Thoracic aorta (tissue), 2 donors: ENCODE results near the gene USP40. TPM values are rescaled to one million over a fixed set of nuclear protein-coding genes. Genes with fewer than 3 reads are reported as not detected.

ENCODE experiments used
- ATAC-seq: fragments of 150-250 bp; one replicate; pipeline ENCODE4 v1.8.0; 2017; ENCODE audit warnings: low read depth; ENCODE audit not compliant: insufficient number of reproducible peaks, low FRiP score
- DNase-seq: peaks from one replicate; pipeline ENCODE4 v3.0.0-alpha.2; 2020; ENCODE audit warnings: low spot score
- H3K27ac ChIP-seq, 2 donors: fragments of 200-600 bp; sonication (generic); 1 replicate in 1 of 2; 2 replicates in 1 of 2; pipeline ENCODE4 v1.5.1; 2016; ENCODE audit warnings: mild to moderate bottlenecking in 2 of 2, moderate library complexity in 2 of 2
- H3K27me3 ChIP-seq: fragments of 200-600 bp; sonication (generic); replicated peaks from 2 replicates; pipeline ENCODE4 v1.6.0; 2016; ENCODE audit warnings: mild to moderate bottlenecking; ENCODE audit not compliant: insufficient read depth
- H3K36me3 ChIP-seq: fragments of 200-600 bp; sonication (generic); one replicate; pipeline ENCODE4 v1.5.1; 2016
- H3K4me1 ChIP-seq, 2 donors: fragments of 200-600 bp; sonication (generic); 1 replicate in 1 of 2; 2 replicates in 1 of 2; pipeline versions ENCODE4 v1.5.1 to v1.6.0; 2016; ENCODE audit warnings: low read depth in 2 of 2, mild to moderate bottlenecking in 1 of 2; ENCODE audit not compliant: control insufficient read depth in 1 of 2
- H3K4me3 ChIP-seq: fragments of 200-600 bp; sonication (generic); 2 replicates; pipeline ENCODE4 v1.5.1; 2016; ENCODE audit warnings: mild to moderate bottlenecking
- H3K9me3 ChIP-seq: fragments of 200-600 bp; sonication (generic); 2 replicates; pipeline ENCODE4 v1.5.1; 2016
- total RNA-seq, 2 donors: library from RNA; depleted of rRNA; stranded (reverse); fragments of >200 nt; gene quantifications; one replicate each; pipeline versions ENCODE4 v1.1.0 to v1.2.3, GENCODE V29; 2016
- TF ChIP-seq, protein P1 (sequence below): fragments of 200-600 bp; sonication (generic); IDR thresholded peaks from one replicate; pipeline ENCODE4 v1.5.1; 2019; ENCODE audit warnings: antibody characterized with exemption

Gene USP40
- total RNA-seq, 2 donors from 2014 or later: 23.3 to 30.0 TPM

DNA sequence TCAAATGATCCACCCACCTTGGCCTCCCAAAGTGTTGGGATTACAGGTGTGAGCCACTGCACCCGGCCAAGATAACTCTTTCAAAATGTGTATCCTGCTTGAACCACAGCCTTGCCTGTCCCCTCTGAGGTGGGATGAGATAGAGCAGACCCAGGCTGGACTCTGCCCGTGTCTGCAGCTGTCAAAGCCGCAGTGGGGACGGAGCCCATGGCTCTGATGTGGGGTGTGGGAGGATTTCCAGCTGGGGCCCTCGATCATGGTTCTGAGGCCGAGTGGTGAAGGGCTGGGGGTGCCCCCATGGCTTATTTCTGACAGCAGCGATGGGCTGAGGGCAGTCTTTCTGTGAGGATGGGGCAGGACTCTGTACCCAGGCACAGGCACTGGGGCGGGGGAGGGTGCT lies 107.8 kb downstream of the USP40 start:
- Histone ChIP-seq H3K9me3 (no peaks in the 10 kb centered on the region), H3K27me3 (no peaks in the 10 kb centered on the region), H3K27ac (no peak overlapping the region), H3K36me3 (peaks cover 78% of the 10 kb centered on the region), H3K4me3 (no peak overlapping the region), H3K4me1 (no peaks in the 10 kb centered on the region)
- DNase-seq (no peak), ATAC-seq (no peak)
- TF ChIP-seq, protein P1, sequence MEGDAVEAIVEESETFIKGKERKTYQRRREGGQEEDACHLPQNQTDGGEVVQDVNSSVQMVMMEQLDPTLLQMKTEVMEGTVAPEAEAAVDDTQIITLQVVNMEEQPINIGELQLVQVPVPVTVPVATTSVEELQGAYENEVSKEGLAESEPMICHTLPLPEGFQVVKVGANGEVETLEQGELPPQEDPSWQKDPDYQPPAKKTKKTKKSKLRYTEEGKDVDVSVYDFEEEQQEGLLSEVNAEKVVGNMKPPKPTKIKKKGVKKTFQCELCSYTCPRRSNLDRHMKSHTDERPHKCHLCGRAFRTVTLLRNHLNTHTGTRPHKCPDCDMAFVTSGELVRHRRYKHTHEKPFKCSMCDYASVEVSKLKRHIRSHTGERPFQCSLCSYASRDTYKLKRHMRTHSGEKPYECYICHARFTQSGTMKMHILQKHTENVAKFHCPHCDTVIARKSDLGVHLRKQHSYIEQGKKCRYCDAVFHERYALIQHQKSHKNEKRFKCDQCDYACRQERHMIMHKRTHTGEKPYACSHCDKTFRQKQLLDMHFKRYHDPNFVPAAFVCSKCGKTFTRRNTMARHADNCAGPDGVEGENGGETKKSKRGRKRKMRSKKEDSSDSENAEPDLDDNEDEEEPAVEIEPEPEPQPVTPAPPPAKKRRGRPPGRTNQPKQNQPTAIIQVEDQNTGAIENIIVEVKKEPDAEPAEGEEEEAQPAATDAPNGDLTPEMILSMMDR: no peak

DNA sequence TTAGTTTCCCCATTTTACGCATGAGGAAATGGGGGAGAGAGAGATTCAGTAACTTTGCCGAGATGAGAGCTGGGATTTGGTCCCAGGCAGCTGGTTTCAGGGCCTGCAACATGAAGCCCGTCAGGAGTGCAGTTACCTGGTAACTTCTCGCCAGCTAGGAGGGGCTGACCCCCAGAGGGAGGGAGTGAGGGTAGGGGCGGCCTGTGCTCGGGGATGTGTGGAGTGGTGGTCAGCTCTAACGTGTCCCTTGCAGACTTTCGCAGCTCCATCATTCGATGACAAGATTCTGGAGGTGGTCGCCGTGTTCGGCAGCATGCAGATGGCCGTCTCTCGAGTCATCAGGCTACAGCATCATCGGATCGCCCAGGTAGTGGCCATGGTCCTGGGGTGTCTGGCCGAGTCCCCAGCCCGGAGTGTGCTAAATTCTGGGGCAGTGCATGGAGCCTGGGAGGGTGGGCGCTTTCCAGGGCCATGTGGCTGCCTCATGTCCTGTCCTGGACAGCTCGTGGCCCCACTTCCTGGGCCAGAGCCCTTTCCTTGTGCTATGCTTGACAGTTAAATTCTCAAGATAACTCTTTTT lies 108.5 kb downstream of the USP40 start:
- TF ChIP-seq, protein P1: no peak

DNA sequence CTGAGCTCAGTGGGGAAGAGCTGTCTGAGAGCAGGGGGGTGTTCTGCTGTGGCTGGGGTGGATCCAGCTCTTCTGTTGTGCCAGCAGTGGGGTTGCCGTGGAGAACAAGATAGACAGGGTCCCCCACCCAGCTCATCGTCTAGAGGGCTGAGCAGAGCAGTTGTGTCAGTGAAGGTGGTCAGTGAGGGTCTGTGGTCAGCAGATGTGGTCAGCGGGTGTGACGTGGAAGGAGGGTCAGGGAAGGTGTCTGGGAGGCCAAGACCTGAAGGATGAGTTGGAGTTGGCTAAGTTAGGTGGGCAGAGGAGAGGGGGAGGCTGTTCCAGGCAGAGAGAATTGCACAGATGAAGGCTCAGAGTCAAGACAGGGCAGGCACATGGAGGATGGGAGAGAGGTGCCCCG lies 109.2 kb downstream of the USP40 start:
- H3K27me3 ChIP-seq: no peaks in the 10 kb centered on the region
- DNase-seq (no peak), ATAC-seq (no peak)
- H3K27ac ChIP-seq: no peak overlapping the region
- no peaks in the 10 kb centered on the region for H3K4me1 ChIP-seq
- H3K9me3 ChIP-seq: no peaks in the 10 kb centered on the region
- no peak overlapping the region for H3K4me3 ChIP-seq
- peaks cover 79% of the 10 kb centered on the region for H3K36me3 ChIP-seq
- TF ChIP-seq, protein P1: no peak

More for the DNA sequence above, 108.5 kb downstream of the USP40 start:
- no peaks in the 10 kb centered on the region for H3K4me1 ChIP-seq
- ATAC-seq (no peak), DNase-seq (no peak)
- no peak overlapping the region for H3K27ac ChIP-seq
- no peaks in the 10 kb centered on the region for H3K27me3 ChIP-seq
- H3K4me3 ChIP-seq: no peak overlapping the region
- peaks cover 77% of the 10 kb centered on the region for H3K36me3 ChIP-seq
- H3K9me3 ChIP-seq: no peaks in the 10 kb centered on the region

DNA sequence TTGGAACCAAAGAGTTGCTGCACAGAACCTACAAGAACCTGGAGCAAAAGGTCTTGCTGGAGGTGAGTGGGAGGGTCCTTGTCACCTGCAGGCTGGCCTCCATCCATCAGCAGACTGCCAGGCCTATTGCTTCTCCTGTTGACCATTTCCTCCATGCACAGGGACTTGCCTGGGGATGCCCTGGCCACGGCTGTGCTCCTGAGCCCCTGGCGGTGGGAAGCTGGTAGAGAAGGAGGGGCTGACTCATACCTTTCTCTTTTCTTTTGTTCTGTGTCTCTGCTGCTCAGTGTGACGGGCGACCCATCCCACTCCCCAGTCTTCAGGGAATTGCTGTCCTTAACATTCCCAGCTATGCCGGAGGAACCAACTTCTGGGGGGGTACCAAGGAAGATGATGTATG lies 109.6 kb downstream of the USP40 start:
- ATAC-seq (no peak), DNase-seq (no peak)
- peaks cover 79% of the 10 kb centered on the region for H3K36me3 ChIP-seq

DNA sequence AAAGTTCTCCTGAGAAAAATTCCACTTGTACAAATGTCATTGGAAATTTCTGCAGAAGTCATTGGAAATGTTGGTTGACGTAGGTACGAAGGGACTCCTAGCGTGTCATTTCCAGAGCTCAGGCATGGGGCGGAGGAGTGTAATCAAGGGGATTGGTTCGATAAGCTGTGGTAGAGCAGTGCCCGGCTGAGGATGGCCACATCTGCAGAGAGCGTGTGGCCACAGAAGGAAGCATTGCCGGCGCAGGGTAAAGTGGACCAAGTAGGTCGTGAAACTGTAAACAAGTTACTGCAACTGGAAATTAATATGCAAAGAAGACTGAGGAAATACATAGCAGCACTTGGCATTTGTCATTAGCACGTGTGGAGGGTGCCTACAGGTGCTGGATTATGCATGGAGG lies 110.5 kb downstream of the USP40 start:
- ATAC-seq (no peak), DNase-seq (no peak)
- Histone ChIP-seq H3K4me3 (no peak overlapping the region), H3K9me3 (no peaks in the 10 kb centered on the region), H3K27me3 (no peaks in the 10 kb centered on the region), H3K27ac (no peak overlapping the region), H3K4me1 (no peaks in the 10 kb centered on the region), H3K36me3 (peaks cover 77% of the 10 kb centered on the region)
- TF ChIP-seq, protein P1: no peak

More for the DNA sequence above, 109.6 kb downstream of the USP40 start:
- TF ChIP-seq, protein P1: no peak
- Histone ChIP-seq H3K27ac (no peak overlapping the region), H3K4me1 (no peaks in the 10 kb centered on the region), H3K27me3 (no peaks in the 10 kb centered on the region), H3K9me3 (no peaks in the 10 kb centered on the region), H3K4me3 (no peak overlapping the region)
